Measurements from ENCODE around the gene KRT86.
"Not testable (repeated sequence)": the region's sequence is repeated elsewhere in the genome, so short reads cannot be mapped to it uniquely, and the experiment has no call there.

KRT86 gene

DNA sequence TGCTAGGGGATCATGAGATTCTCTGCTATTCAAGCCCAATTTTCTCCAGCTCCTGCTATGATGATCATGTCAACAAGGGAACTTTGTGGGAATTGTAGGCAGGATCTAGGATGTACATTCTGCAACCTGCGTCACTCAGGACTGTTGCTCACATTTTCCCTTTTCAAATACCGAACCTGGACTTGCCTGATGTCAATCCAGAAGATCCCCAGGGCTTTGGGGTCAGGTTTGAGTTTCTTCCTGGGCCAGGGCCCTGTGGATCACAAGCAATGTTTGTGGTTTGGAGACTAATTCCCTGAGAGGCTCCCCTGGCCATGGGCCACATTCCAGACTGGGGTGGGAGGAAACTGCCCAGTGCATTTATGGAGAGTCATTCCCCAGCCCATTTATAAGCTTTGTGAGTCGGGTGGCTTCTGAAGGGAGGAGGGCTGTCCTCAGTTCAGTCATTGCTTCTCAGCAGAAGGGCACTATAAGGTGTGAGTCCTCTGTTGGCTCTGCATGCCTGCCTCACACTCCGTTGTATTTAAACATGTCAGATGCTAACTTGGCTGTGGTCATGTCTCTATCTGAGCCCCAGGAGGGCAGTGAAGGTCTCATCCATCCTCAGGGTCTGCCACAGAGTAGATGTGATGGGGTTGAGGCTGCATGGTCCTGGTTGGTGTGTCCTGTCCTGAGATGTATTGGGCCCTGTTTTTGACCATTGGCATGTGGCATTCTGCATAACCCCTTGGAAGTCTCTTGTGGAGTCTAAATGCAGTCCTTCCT, 6.5 kb downstream of the KRT86 start:
- Mint-ChIP-seq H3K27me3 (peaks cover 17% of the 10 kb centered on the region), H3K9me3 (no peaks in the 10 kb centered on the region), H3K27ac (no peak overlapping the region), H3K4me3 (no peak overlapping the region), H3K36me3 (no peaks in the 10 kb centered on the region), H3K4me1 (peaks cover 2% of the 10 kb centered on the region)
- ATAC-seq (ENCODE audit: low read depth) (no peak), DNase-seq (ENCODE audit: low spot score in 2 of 2) (no peak)

DNA sequence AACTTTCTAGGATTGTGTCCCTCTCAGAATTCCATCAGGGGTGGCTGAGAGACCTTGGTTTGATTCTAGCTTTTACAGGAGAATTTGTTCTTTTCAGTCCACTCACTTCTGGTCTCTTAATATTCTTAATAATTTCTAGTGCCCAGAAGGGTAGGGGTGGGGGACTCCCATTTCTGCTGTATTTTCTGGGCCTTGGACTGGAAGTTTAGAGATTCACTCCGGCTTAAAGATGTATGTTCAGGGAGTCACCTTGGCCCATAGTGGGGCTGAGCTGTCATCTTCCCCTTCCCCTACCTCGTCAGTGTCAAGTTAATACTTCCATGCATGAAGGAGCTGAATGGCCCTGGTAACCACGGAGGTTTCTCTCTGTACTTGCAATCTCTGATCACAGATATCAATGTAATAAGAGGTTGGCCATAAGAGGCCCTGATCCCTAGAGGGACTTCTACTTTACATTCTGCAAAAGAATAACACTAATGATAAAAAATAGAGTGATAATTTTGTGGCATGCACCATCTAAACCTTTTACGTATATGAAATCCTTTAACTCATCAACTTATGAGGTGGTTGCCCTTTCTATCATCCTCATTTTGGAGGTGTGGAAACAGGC, 10.2 kb downstream of the KRT86 start:
- H3K27me3 Mint-ChIP-seq = peaks cover 10% of the 10 kb centered on the region
- no peaks in the 10 kb centered on the region for H3K9me3 Mint-ChIP-seq
- no peaks in the 10 kb centered on the region for H3K36me3 Mint-ChIP-seq
- no peak overlapping the region for H3K27ac Mint-ChIP-seq
- no peak overlapping the region for H3K4me3 Mint-ChIP-seq
- H3K4me1 Mint-ChIP-seq = peaks cover 4% of the 10 kb centered on the region
- ATAC-seq (ENCODE audit: low read depth) = no peak
- no peak for DNase-seq (ENCODE audit: low spot score in 2 of 2)

DNA sequence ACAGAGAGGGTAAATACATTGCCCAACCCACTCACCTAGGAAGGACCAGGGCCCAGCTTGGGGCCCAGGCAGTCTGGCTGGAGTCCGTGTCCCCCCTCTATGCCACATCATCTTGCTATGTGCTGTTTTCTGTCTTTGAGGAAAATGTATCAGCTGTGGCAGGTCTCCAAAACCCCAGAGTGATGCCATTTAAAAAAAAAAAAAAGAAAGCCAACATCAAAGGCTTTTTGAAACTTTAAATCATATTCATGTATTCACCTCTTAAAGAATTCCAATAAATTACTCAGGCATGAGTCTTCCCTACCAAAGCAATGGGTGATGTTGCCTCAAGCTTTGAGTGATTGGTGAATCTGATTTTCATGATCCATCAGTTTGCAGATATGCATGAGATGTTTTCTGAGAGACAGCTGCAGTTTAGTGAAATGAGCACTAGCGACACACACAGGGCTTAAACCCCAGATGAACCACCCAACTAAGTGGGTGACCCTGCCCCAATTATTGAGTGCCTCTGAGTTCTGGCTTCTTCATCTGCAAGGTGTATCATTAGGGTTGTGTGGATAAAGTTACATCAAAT, 10.8 kb downstream of the KRT86 start:
- DNase-seq (ENCODE audit: low spot score in 2 of 2) (no peak), ATAC-seq (ENCODE audit: low read depth) (no peak)
- no peaks in the 10 kb centered on the region for H3K9me3 Mint-ChIP-seq
- no peak overlapping the region for H3K27ac Mint-ChIP-seq
- no peaks in the 10 kb centered on the region for H3K36me3 Mint-ChIP-seq
- no peak overlapping the region for H3K4me3 Mint-ChIP-seq
- H3K27me3 Mint-ChIP-seq = peaks cover 6% of the 10 kb centered on the region
- peaks cover 4% of the 10 kb centered on the region for H3K4me1 Mint-ChIP-seq

DNA sequence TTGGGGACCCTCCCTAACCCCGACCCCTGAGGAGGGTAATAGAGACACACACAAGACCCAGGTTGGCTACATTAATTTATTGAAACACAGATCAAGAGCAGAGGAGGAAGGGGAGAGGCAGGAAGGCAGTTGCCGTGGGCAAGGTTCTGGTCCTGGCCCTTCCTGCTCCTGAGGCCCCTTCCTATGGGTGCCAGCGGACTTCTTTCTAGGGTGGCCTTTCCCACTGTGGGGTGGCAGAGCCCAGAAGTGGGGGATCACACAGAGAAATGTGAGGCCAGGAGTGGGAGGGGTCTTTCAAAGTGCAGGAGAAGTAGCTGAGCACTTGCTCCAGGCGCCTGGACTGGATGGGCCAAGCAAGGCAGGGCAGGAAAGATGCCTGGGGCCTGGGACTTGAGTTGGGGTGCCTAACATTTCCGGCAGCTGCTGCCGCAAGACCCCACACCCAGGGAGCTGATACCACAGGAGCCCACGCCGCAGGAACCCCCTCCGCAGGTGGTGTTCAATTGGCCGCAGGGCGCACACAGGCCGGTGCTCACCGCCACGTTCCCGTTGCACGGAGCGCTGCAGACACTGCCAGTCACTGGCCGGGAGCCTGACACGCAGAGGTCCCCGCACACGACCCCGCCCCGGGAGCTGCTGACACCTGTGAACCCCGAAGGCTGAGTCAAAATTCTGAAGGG, 11.5 kb downstream of the KRT86 start:
- no peaks in the 10 kb centered on the region for H3K36me3 Mint-ChIP-seq
- DNase-seq (ENCODE audit: low spot score in 2 of 2) (no peak), ATAC-seq (ENCODE audit: low read depth) (no peak)
- H3K4me3 Mint-ChIP-seq = no peak overlapping the region
- H3K27me3 Mint-ChIP-seq = peaks cover 6% of the 10 kb centered on the region
- H3K9me3 Mint-ChIP-seq = no peaks in the 10 kb centered on the region
- H3K4me1 Mint-ChIP-seq = peaks cover 4% of the 10 kb centered on the region
- H3K27ac Mint-ChIP-seq = no peak overlapping the region

DNA sequence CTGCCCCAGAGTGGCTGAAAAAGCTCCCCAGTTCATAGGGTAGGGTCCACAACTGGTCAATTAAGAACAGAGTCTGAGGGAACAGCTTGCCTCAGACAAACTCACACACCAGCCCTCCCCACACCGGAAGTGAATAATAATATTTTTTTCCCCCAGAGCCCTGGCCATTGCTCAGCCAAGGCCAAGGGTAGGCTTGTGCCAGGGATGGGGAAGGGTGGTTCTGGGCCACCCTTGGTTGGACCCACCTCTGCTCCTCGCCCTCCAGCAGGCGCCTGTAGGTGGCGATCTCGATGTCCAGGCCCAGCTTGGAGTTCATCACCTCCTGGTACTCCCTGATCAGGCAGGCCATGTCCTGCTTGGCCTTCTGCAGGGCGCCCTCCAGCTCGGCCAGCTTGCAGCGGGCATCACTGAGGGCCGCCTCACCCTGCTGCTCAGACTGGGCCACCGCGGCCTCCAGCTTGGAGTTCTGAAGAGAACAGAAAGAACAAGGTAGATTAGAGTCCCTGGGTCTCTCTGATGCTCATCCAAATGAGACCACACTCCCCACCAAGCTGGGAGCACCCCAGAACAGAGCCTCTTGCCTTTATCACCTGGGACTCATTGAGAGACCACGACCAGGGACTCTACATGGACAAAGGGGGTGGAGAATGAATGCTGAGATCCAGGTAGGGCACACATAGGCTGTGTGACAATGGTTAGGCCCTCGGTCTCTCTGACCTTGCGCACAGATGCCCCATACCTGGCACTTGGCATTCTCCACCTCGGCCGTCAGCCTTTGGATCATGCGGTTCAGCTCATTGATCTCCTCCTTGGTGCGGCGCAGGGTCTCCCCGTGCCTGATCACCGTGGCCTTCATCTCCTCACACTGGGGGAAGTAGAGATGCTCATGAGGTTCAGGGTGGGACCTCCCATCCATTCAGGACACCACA, 12.7 kb downstream of the KRT86 start:
- not testable (repeated sequence) for H3K4me3 Mint-ChIP-seq; H3K27me3 Mint-ChIP-seq; H3K9me3 Mint-ChIP-seq; DNase-seq (ENCODE audit: low spot score in 2 of 2); H3K27ac Mint-ChIP-seq; H3K4me1 Mint-ChIP-seq; ATAC-seq (ENCODE audit: low read depth); H3K36me3 Mint-ChIP-seq

DNA sequence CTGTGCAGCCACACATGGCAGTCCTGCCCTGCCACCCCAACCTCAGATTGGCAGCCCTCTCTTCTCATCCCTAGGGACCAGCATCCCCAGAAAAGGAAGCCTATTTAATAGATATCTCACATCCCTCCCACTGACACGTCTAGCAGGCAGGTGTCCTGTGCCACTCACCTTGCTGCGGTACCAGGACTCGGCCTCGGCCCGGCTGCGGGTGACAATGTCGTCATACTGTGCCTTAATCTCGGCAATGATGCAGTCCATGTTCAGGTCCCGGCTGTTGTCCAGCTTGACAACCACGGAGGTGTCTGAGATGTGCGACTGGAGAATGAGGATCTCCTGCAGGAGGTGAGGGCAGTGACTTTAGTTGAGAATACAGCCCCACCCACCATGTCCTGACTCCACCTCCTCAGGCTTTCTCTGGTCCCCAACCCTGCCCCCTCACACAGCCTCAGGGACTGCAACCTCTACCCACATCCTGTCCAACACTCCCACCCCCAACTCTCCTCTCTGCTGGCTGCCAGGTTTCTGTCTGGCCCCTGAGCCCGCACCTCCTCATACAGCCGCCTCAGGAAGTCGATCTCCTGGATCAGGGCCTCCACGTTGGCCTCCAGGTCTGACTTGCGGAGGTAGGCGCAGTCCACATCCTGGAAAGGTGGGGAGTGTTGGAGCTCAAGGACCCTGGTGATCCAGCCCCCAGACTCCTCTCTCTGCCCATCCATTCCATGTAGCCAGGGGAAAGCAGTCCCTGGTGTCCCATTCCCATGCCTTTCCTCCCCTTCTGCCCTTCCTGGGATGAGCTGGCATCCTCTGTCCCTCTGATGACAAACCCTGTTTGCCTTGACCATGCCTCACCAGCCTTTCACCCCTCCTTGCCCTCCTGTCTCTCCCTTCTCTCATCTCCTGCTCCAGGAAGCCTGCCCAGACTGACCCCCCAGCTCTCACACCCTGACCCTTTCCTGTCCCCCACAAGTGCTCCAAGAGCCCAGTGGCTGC, 13.7 kb downstream of the KRT86 start:
- not testable (repeated sequence) for H3K9me3 Mint-ChIP-seq; ATAC-seq (ENCODE audit: low read depth); H3K36me3 Mint-ChIP-seq; H3K27ac Mint-ChIP-seq; DNase-seq (ENCODE audit: low spot score in 2 of 2); H3K27me3 Mint-ChIP-seq; H3K4me1 Mint-ChIP-seq; H3K4me3 Mint-ChIP-seq

DNA sequence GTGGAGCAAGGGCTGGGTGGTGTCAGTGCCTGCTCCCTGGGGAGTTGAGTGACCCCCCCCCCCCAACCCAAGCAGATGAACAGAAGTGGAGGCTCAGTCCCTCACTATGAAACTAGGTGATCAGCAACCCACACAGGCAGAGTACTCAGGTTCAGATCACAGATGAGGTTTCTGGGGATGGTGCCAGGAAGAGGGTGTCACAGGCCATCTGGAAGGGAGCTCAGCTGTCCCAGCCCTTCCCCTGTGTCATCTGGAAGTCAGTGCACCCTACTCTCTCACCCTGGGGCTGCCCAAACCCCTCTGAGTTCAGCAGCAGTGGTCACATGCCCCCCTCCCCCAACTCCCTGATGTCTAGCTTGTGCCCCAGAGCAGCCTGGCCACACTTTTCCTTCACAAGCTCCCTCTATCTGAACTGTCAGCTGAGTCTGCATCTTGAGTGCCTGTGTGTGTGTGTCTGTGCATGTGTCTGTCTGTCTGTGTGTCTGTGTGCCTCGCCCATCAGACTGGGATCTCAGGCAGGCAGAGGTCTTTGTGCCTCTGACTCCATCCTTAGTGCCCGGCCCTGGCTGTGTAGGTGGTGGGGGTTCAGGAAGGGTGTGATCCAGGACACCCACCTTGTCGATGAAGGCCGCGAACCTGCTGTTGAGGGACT, 16.2 kb downstream of the KRT86 start:
- not testable (repeated sequence) for H3K4me3 Mint-ChIP-seq; H3K27ac Mint-ChIP-seq; H3K27me3 Mint-ChIP-seq; ATAC-seq (ENCODE audit: low read depth); H3K9me3 Mint-ChIP-seq; H3K36me3 Mint-ChIP-seq; H3K4me1 Mint-ChIP-seq; DNase-seq (ENCODE audit: low spot score in 2 of 2)

DNA sequence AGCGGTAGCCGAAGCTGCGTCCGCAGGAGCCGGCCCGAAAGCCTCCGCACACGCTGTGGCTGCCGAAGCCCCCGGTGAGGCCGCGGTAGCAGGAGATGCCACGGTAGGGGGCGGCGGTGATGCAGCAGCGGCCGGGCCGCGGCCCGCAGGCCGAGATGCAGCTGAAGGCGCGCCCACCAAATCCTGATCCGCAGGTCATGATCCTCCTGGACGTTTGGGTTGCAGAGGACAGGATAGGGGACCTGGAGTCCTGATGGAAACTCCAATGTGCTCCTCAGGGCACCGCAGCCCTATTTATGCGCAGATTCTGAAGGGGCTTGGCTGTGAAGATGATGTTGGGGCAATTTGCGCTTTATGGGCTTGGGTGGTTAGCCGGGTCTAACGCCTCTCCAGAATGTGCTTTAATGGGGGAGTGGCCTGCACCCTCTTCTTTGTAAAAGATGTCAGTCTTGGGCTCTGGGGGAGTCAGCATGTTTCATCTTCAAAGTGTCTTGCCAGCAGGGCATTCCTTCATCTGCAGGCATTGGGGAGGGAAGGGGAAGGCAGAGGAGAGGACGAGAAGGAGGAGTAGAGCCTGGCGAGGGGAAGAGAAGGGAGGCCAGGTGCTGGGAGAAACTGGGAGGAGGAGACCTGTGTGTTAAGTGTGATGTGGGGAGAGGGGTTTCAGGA, 17.0 kb downstream of the KRT86 start, which contains the start of gene KRT81:
KRT81 (minus strand) TSS at position 268 of the 669 bp plus-strand sequence; CDS start at position 199, 69 bp downstream.
- DNase-seq (ENCODE audit: low spot score in 2 of 2) = no peak
- Mint-ChIP-seq H3K27ac (no peak within 1 kb of the TSS), H3K4me1 (peaks cover 4% of the 10 kb centered on the region), H3K36me3 (no peaks in the 10 kb centered on the region), H3K4me3 (no peak within 1 kb of the TSS), H3K27me3 (peaks cover 13% of the 10 kb centered on the region), H3K9me3 (no peaks in the 10 kb centered on the region)
- ATAC-seq (ENCODE audit: low read depth) = no peak

DNA sequence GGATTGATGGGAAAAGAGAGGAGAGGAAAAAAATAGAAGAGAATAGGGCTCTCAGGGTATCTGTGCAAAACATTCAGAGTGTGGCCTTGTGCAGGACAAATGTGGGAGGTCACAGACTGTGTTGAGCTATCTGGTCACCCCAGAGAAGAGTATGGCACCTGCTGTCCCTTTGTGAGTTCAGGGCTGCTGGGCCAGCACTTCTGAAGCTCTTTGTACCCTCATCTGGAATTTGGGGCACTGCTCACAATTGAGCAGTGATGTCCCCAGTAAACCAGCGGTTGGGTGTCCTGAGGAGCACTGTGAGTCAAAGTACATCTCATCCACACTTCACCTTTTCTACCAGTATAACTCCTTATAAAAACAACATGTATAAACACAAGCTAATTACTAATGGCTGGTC, 19.5 kb downstream of the KRT86 start:
- no peak overlapping the region for H3K4me3 Mint-ChIP-seq
- H3K9me3 Mint-ChIP-seq = no peaks in the 10 kb centered on the region
- ATAC-seq (ENCODE audit: low read depth) = no peak
- H3K4me1 Mint-ChIP-seq = no peaks in the 10 kb centered on the region
- H3K36me3 Mint-ChIP-seq = no peaks in the 10 kb centered on the region
- no peak overlapping the region for H3K27ac Mint-ChIP-seq
- no peak for DNase-seq (ENCODE audit: low spot score in 2 of 2)
- H3K27me3 Mint-ChIP-seq = peaks cover 15% of the 10 kb centered on the region

DNA sequence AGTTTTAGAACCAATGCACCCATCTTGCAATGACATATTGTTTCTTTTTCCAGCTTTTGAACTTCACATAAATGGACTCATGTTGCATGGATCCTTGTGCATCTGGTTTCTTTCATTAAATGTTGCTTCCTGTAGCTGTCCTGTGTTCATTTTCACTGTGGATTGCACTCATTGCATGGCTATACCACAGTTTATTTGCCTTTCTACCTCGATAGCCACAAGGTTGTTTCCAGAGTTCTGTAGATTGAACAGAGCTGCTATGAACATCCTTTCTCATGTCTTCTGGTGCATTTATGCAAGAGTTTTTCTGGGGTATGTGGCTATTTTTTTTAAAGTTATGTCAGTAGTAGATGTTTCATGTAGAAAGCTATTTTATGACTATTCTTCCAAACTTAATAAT, 20.4 kb downstream of the KRT86 start:
- no peak for DNase-seq (ENCODE audit: low spot score in 2 of 2)
- Mint-ChIP-seq H3K27me3 (peaks cover 19% of the 10 kb centered on the region), H3K36me3 (no peaks in the 10 kb centered on the region), H3K4me3 (no peak overlapping the region), H3K27ac (no peak overlapping the region), H3K9me3 (no peaks in the 10 kb centered on the region), H3K4me1 (no peaks in the 10 kb centered on the region)
- no peak for ATAC-seq (ENCODE audit: low read depth)

DNA sequence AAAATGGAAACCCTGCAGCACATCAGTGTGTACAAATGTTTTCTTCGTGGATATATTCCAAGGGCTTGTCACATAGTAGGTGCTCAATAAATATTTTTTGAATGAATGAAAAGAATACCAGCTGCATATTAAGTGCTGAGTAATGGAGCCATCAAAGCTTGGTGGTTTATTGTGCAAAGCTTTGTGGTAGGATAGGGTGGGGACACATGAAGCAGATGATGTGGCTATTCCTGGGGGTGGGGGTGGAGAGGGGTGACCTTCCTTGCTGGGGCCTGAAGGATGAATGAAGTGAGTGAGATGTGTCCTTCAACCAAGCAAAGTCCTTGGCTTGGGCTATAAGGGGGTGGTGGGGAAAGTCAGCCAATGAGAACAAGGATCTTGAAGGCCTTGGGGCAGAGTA, 21.2 kb downstream of the KRT86 start:
- H3K9me3 Mint-ChIP-seq = no peaks in the 10 kb centered on the region
- DNase-seq (ENCODE audit: low spot score in 2 of 2) = no peak
- no peaks in the 10 kb centered on the region for H3K36me3 Mint-ChIP-seq
- no peak overlapping the region for H3K4me3 Mint-ChIP-seq
- H3K27ac Mint-ChIP-seq = no peak overlapping the region
- no peaks in the 10 kb centered on the region for H3K4me1 Mint-ChIP-seq
- peaks cover 19% of the 10 kb centered on the region for H3K27me3 Mint-ChIP-seq
- ATAC-seq (ENCODE audit: low read depth) = no peak
